Measurements from ENCODE around the gene PHF1. TPM values are rescaled to one million over a fixed set of nuclear protein-coding genes. Genes with fewer than 3 reads are reported as not detected.

Gene PHF1
- total and polyA plus RNA-seq, 2 of the 13 experiments (the other 11 are each of a cell fraction or from before 2014, with no cell fraction given): 25.4 to 61.9 TPM

DNA sequence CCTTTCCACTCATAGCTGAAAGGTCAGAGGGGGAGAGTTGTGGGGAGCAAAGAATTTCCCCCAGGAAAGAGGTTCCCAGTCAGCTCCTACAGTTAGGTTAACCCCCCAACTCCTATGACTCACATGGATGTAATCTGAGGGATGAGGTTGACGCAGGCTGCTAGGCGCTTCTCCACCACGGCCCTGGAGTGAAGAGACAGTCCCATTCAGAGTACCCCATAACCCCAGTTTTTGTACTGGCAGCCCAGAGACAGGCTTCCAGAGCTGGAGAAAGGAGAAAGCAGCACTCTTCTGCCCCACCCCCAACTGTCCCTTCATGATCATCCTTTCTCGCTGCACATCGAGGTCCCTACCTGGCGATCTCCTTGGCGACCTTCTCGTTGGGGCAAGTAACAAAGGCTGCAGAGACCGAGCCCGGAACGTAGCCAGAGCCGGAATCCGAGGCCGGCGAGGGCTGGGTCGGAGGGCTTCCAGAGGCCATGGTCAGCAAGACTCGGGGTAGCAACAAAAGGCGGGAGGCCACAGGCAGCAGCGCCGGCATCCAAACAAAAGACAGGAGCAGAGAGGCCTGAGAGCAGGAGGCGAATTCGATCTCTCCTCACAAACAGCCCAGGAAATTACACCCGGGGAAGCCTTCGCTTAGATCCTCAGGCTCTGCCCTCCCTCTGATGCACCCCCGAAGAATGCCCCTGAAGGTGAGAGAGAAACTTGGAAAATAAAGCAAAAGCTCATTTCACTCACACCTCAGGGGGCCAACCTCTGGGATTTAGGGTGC, 6.5 kb downstream of the PHF1 start:
- Histone ChIP-seq H3K4me1 (ENCODE audit: insufficient read depth, low read length) (peaks cover 44% of the 10 kb centered on the region), H3K36me3 (replicated peaks in 1 of 2; ENCODE audit: control insufficient read depth in 1 of 2, insufficient read depth in 2 of 2, low read length in 2 of 2) (peaks cover 17 to 30% of the 10 kb centered on the region in 2 experiments), H3K27ac (ENCODE audit: extremely low read length, insufficient read depth, low read length) (peak overlapping the region; percentile 82), H2AFZ (ENCODE audit: low read length) (no peak overlapping the region), H3K79me2 (ENCODE audit: insufficient read depth, low read length) (peaks cover 21% of the 10 kb centered on the region), H3K4me2 (ENCODE audit: low read depth, low read length) (peak overlapping the region; percentile 96), H3K9ac (ENCODE audit: insufficient read depth, low read depth, low read length) (peak overlapping the region; percentile 85), H3K27me3 (ENCODE audit: control insufficient read depth in 1 of 2, insufficient read depth in 2 of 2, low read length in 2 of 2) (peaks cover 2 to 13% of the 10 kb centered on the region in 2 experiments; a peak in 3 of 5 replicates), H3K9me3 (ENCODE audit: low read length) (no peaks in the 10 kb centered on the region), H3K4me3 (replicated peaks in 1 of 3; ENCODE audit: insufficient read depth in 1 of 3, low read depth in 2 of 3, low read length in 3 of 3) (peak overlapping the region; percentile 68 to 96 (median 82)), H4K20me1 (ENCODE audit: insufficient read depth, low read length) (no peaks in the 10 kb centered on the region)
- 3% methylated on average over 22 of the region's 25 CpGs for WGBS (ENCODE audit: low lambda C conversion rate)
- ChIA-PET CTCF (ENCODE audit: low intra/inter-chr PET ratio, low total read pairs) (no interaction called here), POLR2A (interaction anchor here (0.6 to 2.8 kb wide), 5 partner anchors 13 to 168 kb away, joined by 3 to 23 read pairs (median 8); partner anchors contain the start of gene ZBTB9)
- no peak for DNase-seq (ENCODE audit: low spot score)
- ATAC-seq: peak; percentile 4
- peak; percentile 42 for FAIRE-seq
- in situ Hi-C loops (cut with HindIII; ENCODE audit: extremely low pct_ligation_motif_present, low pct_unique_long_range_greater_than_20kb): loop anchor here (10.0 to 25.0 kb wide), 2 partner anchors 130 to 213 kb away; partner anchors contain the start of genes B3GALT4, HSD17B8, PFDN6 and RGL2
- BruUV-seq (replicated peaks): TSS peak; percentile 87
- intact Hi-C loops (cut with micrococcal nuclease; ENCODE audit: unreplicated experiment): no loop called here
- TF ChIP-seq, protein P1, sequence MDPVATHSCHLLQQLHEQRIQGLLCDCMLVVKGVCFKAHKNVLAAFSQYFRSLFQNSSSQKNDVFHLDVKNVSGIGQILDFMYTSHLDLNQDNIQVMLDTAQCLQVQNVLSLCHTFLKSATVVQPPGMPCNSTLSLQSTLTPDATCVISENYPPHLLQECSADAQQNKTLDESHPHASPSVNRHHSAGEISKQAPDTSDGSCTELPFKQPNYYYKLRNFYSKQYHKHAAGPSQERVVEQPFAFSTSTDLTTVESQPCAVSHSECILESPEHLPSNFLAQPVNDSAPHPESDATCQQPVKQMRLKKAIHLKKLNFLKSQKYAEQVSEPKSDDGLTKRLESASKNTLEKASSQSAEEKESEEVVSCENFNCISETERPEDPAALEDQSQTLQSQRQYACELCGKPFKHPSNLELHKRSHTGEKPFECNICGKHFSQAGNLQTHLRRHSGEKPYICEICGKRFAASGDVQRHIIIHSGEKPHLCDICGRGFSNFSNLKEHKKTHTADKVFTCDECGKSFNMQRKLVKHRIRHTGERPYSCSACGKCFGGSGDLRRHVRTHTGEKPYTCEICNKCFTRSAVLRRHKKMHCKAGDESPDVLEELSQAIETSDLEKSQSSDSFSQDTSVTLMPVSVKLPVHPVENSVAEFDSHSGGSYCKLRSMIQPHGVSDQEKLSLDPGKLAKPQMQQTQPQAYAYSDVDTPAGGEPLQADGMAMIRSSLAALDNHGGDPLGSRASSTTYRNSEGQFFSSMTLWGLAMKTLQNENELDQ (CRISPR knock-in tag; IDR thresholded peaks at IDR 0.05; ENCODE audit: borderline replicate concordance): no peak
- TF ChIP-seq ZSCAN31 (CRISPR knock-in tag; IDR thresholded peaks at IDR 0.05; ENCODE audit: low read depth) (peak; percentile 16; the same call in 1 of the 2 replicates), EZH2 (conservative IDR thresholded peaks at IDR 0.05; ENCODE audit: low read depth, low read length) (no peak), REPIN1 (CRISPR knock-in tag; IDR thresholded peaks at IDR 0.05; ENCODE audit: borderline replicate concordance, low read depth) (peak; percentile 7; the same call in 1 of the 2 replicates), KDM5B (CRISPR knock-in tag; IDR thresholded peaks at IDR 0.05; ENCODE audit: borderline replicate concordance) (no peak), MIER3 (CRISPR knock-in tag; IDR thresholded peaks at IDR 0.05; ENCODE audit: borderline replicate concordance) (no peak), NAIF1 (CRISPR knock-in tag; IDR thresholded peaks at IDR 0.05; ENCODE audit: borderline replicate concordance) (no peak), ZNF367 (CRISPR knock-in tag; IDR thresholded peaks at IDR 0.05; ENCODE audit: borderline replicate concordance) (no peak), FOXK1 (CRISPR knock-in tag; IDR thresholded peaks at IDR 0.05; ENCODE audit: borderline replicate concordance, low read depth) (no peak)
- TF ChIP-seq, protein P2, sequence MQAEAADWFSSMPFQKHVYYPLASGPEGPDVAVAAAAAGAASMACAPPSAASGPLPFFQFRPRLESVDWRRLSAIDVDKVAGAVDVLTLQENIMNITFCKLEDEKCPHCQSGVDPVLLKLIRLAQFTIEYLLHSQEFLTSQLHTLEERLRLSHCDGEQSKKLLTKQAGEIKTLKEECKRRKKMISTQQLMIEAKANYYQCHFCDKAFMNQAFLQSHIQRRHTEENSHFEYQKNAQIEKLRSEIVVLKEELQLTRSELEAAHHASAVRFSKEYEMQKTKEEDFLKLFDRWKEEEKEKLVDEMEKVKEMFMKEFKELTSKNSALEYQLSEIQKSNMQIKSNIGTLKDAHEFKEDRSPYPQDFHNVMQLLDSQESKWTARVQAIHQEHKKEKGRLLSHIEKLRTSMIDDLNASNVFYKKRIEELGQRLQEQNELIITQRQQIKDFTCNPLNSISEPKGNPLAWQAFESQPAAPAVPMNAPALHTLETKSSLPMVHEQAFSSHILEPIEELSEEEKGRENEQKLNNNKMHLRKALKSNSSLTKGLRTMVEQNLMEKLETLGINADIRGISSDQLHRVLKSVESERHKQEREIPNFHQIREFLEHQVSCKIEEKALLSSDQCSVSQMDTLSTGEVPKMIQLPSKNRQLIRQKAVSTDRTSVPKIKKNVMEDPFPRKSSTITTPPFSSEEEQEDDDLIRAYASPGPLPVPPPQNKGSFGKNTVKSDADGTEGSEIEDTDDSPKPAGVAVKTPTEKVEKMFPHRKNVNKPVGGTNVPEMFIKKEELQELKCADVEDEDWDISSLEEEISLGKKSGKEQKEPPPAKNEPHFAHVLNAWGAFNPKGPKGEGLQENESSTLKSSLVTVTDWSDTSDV (CRISPR knock-in tag; IDR thresholded peaks at IDR 0.05): 0 out of 2 replicates have a peak, but pooled peaks have one; percentile 62
- TF ChIP-seq, protein P3, sequence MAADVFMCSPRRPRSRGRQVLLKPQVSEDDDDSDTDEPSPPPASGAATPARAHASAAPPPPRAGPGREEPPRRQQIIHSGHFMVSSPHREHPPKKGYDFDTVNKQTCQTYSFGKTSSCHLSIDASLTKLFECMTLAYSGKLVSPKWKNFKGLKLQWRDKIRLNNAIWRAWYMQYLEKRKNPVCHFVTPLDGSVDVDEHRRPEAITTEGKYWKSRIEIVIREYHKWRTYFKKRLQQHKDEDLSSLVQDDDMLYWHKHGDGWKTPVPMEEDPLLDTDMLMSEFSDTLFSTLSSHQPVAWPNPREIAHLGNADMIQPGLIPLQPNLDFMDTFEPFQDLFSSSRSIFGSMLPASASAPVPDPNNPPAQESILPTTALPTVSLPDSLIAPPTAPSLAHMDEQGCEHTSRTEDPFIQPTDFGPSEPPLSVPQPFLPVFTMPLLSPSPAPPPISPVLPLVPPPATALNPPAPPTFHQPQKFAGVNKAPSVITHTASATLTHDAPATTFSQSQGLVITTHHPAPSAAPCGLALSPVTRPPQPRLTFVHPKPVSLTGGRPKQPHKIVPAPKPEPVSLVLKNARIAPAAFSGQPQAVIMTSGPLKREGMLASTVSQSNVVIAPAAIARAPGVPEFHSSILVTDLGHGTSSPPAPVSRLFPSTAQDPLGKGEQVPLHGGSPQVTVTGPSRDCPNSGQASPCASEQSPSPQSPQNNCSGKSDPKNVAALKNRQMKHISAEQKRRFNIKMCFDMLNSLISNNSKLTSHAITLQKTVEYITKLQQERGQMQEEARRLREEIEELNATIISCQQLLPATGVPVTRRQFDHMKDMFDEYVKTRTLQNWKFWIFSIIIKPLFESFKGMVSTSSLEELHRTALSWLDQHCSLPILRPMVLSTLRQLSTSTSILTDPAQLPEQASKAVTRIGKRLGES (CRISPR knock-in tag; IDR thresholded peaks at IDR 0.05; ENCODE audit: borderline replicate concordance): no peak
- TF ChIP-seq, protein P4, sequence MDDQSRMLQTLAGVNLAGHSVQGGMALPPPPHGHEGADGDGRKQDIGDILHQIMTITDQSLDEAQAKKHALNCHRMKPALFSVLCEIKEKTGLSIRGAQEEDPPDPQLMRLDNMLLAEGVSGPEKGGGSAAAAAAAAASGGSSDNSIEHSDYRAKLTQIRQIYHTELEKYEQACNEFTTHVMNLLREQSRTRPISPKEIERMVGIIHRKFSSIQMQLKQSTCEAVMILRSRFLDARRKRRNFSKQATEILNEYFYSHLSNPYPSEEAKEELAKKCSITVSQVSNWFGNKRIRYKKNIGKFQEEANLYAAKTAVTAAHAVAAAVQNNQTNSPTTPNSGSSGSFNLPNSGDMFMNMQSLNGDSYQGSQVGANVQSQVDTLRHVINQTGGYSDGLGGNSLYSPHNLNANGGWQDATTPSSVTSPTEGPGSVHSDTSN (CRISPR knock-in tag; IDR thresholded peaks at IDR 0.05; ENCODE audit: borderline replicate concordance): no peak
